ENCODE results near the gene ZMYND19.

The ZMYND19 gene

GRCh38 chr9:137588311-137588710 lies 2.0 kb downstream of the ZMYND19 start:
- no peak overlapping the region for H3K4me3 ChIP-seq (ENCODE audit: control insufficient read depth, low read depth, low read length)
- no peak for DNase-seq (ENCODE audit: low read depth)
- TF ChIP-seq CTCF (conservative IDR thresholded peaks at IDR 0.05; ENCODE audit: control insufficient read depth, insufficient read depth, low read depth, low read length), result no peak

- no peak overlapping the region for H3K4me3 ChIP-seq (ENCODE audit: control insufficient read depth, low read depth, low read length)
- DNase-seq (ENCODE audit: low read depth), result no peak
- no peak for TF ChIP-seq CTCF (conservative IDR thresholded peaks at IDR 0.05; ENCODE audit: control insufficient read depth, insufficient read depth, low read depth, low read length)
Measured at GRCh38 chr9:137586854-137587253, 3.5 kb downstream of the ZMYND19 start.

- no peak for DNase-seq (ENCODE audit: low read depth)
- no peak overlapping the region for H3K4me3 ChIP-seq (ENCODE audit: control insufficient read depth, low read depth, low read length)
- no peak for TF ChIP-seq CTCF (conservative IDR thresholded peaks at IDR 0.05; ENCODE audit: control insufficient read depth, insufficient read depth, low read depth, low read length)
Measured at GRCh38 chr9:137583957-137584356, 6.4 kb downstream of the ZMYND19 start.

GRCh38 chr9:137583347-137583746 lies 7.0 kb downstream of the ZMYND19 start:
- no peak overlapping the region for H3K4me3 ChIP-seq (ENCODE audit: control insufficient read depth, low read depth, low read length)
- no peak for DNase-seq (ENCODE audit: low read depth)
- TF ChIP-seq CTCF (conservative IDR thresholded peaks at IDR 0.05; ENCODE audit: control insufficient read depth, insufficient read depth, low read depth, low read length), result no peak

GRCh38 chr9:137582286-137582860 lies 7.9 kb downstream of the ZMYND19 start:
- peak; percentile 37 for DNase-seq (ENCODE audit: low read depth)
- H3K4me3 ChIP-seq (ENCODE audit: control insufficient read depth, low read depth, low read length), result no peak overlapping the region
- TF ChIP-seq CTCF (conservative IDR thresholded peaks at IDR 0.05; ENCODE audit: control insufficient read depth, insufficient read depth, low read depth, low read length), result peak; percentile 33

GRCh38 chr9:137581361-137582285 lies 8.7 kb downstream of the ZMYND19 start:
- no peak for DNase-seq (ENCODE audit: low read depth)
- H3K4me3 ChIP-seq (ENCODE audit: control insufficient read depth, low read depth, low read length), result no peak overlapping the region
- TF ChIP-seq CTCF (conservative IDR thresholded peaks at IDR 0.05; ENCODE audit: control insufficient read depth, insufficient read depth, low read depth, low read length), result no peak
